Mammary epithelial cell (primary cell): Measurements from ENCODE around the gene KRTAP15-1.

Source experiments
- CTCF ChIP-seq, 2 donors: IDR thresholded peaks in 1 of 2; conservative IDR thresholded peaks in 1 of 2; 2 replicates each; pipeline ENCODE4 v1.5.1; 2011 to 2012; ENCODE audit warnings: inconsistent platforms in 2 of 2, low read length in 2 of 2, mild to moderate bottlenecking in 2 of 2, control low read depth in 1 of 2, low read depth in 1 of 2; ENCODE audit not compliant: insufficient read depth in 1 of 2; ENCODE audit errors: extremely low read depth in 1 of 2
- EZH2 ChIP-seq: IDR thresholded peaks from 2 replicates; pipeline ENCODE4 v1.6.1; 2012; ENCODE audit warnings: low read length, inconsistent platforms, borderline replicate concordance

GRCh38 chr21:30487336-30487735 lies 47.3 kb downstream of the KRTAP15-1 start, which contains the start of gene KRTAP19-2:
- TF ChIP-seq CTCF (conservative IDR thresholded peaks at IDR 0.05 in 1 of 2, IDR thresholded peaks at IDR 0.05 in 1 of 2; ENCODE audit: extremely low read depth in 1 of 2, insufficient read depth in 1 of 2, low read depth in 1 of 2, low read length in 2 of 2) (no peak), EZH2 (no peak)
